Posterior cingulate gyrus (tissue), 11 donors: ENCODE results near the gene MAD1L1.
"Not testable (repeated sequence)": the region's sequence is repeated elsewhere in the genome, so short reads cannot be mapped to it uniquely, and the experiment has no call there.

ENCODE experiments used
- DNase-seq, 10 donors: peaks; one replicate each; pipeline versions ENCODE4 v3.0.0 to v3.0.0-alpha.2; 2020 to 2021; ENCODE audit warnings: mixed read lengths in 3 of 10
- intact Hi-C: fragments of 100-400 bp; cut with DNase I; formaldehyde crosslinking; loops from one replicate; pipeline ENCODE4 v1.15.1; 2023

The MAD1L1 gene

DNA sequence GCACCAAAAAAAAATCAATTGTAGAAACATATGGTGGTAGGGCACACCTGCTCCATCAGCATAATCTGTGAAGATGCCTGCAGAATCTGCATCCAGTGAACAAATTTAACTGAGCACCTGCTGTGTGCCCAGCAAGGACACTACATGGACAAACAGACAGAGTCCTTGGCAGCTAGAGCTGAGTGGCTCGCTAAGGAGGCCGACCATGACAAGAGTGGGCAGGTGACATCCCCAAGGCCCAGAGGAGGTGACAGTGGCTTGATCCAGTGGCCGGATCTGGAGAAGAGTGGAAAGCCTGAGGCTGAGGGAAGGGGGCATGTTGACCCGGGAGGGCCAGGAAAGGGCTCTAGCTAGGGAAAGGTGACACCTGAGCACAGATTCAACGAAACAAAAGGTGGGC lies 68.1 kb downstream of the MAD1L1 start:
- intact Hi-C loops: no loop called here

DNA sequence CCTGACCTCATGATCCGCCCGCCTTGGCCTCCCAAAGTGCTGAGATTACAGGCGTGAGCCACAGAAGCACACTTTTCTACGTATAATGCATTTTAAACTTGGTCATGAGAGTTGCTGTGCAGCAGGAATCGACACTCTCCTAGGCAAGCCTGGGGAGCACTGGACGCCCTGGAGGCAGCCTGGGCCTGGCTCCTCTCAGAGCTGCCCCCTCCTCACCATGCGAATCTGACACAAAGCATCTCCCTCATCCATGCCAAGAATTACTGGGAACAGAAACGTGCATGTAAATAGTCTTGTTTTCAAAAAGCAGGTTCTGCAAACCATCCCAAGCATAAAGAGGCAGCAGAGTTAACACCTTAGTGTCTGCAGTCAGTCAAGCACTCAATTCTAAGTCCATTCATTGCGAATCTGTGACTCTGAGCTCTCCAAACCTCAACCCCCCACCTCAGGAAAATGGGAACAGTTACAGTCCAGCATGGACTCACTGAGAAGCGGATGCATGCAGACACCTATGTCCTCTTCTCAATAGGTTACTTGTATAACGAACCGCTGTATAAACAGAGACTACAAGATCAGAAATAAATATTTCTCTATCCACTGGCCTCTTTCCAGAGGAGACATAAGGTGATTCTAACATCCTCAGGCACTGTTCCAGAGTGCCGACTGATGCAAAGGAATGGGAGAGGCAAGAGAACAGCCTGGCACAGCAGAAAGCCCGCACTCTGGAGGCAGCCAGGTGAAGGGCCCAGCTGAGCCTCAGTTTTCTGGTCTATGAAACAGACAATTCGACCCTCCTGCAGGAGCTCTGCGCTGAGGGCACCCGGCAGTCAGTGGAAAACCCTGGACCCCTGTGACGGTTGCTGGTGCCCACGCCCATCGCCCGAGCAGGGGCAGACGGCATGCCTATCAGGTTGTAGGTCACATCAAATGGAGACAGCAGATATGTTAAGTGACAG lies 68.9 kb downstream of the MAD1L1 start:
- peak in 3 of 10 donors; percentile 14 to 67 (median 52) for DNase-seq
- intact Hi-C loops: no loop called here

More for the DNA sequence above, 68.1 kb downstream of the MAD1L1 start:
- peak in 1 of 10 donors; percentile 10 for DNase-seq

DNA sequence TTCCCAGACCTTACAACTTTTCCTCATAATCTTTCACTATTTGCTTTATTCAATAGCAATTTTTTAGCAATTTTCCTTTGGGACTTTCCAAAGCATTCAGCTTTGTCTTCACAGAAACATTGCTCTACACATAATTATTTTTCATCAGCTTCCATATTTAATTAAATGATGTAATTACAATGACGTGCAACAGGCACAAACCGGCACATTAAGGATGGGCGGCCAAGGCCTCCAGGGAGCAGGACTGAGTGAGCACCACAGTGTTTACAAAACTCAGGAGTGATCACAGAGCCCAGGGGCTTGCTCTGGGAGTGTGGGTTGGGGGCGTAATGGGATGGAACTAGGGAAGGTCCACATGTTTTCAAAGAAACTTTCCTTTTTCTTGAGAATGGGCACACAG lies 69.8 kb downstream of the MAD1L1 start:
- intact Hi-C loops: no loop called here
- peak in 3 of 10 donors; percentile 14 to 78 (median 73) for DNase-seq

DNA sequence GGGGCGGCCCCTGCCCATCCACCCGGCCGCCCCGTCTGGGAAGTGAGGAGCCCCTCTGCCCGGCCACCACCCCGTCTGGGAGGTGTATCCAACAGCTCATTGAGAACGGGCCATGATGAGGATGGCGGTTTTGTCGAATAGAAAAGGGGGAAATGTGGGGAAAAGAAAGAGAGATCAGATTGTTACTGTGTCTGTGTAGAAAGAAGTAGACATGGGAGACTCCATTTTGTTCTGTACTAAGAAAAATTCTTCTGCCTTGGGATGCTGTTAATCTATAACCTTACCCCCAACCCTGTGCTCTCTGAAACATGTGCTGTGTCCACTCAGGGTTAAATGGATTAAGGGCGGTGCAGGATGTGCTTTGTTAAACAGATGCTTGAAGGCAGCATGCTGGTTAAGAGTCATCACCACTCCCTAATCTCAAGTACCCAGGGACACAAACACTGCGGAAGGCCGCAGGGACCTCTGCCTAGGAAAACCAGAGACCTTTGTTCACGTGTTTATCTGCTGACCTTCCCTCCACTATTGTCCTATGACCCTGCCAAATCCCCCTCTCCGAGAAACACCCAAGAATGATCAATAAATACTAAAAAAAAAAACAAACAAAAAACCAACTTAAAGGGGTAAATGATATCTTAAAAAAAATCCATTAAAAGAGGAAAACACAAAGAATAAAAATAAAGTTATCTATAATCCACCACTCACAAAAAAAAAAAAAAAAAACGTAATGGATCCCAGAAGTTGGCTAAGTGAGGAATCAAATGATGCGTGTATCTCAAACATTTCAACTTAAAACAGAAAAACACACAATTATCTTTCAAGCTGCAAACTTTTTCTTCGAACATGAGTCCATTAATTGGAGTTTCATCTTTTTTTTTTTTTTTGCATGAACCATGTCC lies 70.5 kb downstream of the MAD1L1 start:
- DNase-seq, intact Hi-C loops: not testable (repeated sequence)

DNA sequence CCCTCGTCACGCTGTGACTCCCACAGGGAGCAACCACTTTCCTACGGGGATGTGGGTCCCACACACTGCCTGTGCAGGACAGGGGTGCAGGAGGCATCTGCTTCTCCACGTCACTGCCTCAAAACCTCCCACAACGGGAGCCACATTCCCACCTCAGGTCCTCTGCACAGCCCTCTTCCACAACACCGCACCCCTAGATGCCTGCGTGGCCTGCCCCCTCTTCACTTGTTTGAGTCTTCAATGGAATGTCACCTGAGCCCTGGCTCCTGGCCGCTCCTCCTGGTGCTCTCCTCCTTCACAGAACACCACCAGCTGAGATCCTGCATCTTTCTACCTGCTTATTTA lies 73.6 kb downstream of the MAD1L1 start:
- intact Hi-C loops: no loop called here
- DNase-seq: peak in 2 of 10 donors; percentile 56 to 83

DNA sequence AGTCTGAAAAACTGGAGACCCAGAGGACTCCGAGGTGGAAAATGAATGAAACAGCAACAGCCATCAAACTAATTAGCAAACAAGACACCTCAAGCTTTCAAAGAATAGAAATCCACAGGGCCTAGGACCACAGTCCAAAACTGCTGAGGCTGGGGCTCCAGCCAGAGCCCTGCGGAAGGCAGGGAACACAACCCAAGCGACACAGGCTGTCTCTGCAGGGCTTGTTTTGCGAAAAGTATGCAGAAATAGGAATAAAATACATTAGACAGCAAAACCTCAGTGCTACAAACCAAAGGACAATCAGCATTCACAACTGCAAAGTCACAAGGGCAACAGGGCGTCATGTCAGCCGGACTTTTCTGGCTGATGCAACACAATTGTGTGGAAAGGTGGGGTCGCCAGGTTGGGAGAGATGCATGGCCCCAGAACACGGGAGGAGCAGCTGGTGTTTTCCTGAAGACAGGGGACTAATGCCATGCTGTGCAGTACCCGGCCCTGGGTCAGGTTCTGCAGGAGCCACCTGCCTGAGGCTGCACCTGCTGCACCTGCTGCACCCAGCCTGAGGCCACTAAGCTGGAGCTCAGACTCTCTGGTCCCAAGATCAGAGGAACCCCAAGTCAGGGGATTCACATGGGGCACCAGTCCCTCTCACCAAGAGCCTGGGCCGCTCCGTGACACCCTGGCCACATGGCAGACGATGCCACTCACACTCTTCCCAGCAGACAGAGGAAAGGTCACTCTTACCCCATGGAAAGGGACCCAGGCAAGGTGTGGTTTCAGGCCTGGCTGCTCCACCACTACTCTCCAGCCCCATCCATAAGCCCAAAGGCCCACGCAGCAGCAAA lies 74.2 kb downstream of the MAD1L1 start:
- DNase-seq: peak in 3 of 10 donors; percentile 52 to 71 (median 65)
- intact Hi-C loops: no loop called here

DNA sequence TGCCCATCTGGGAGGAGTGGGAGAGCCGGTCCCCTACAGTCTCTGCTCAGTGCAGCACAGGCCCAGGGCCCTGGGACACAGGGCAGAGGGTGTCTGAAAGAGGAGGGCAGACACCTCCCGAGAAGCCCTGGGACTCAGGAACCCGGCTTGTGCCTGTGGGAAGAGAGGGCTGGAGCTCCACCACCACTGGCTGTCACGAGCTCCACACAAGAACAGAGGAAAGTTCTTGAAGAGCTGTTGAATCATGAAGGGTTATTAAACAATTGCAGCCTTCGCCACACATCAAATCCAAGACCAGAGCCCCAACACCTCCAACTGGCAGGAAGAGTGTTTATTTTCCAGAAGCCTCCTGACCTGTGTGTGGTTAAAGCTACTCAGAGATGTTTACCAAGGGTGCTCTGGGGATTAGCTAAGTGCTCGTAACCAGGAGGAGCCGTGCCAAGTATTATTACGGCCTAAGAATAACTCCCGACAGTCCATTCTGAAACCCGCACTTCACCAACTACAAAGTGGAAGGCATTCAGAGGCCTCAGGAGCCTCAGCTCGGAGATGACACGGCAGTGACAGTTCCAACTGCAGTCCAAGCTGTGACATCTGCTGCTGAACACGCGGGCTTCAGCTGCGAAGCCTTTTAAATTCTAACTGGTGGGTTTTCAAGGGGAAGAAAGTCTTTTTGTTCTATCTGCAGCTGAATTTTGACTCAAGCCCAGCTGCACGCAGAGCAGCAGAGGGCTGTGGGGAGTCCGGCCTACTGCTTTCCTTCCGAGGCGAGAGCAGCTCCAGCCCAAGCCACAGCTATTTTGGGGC lies 75.1 kb downstream of the MAD1L1 start:
- intact Hi-C loops: no loop called here
- DNase-seq: peak in 8 of 10 donors; percentile 45 to 95 (median 70)

DNA sequence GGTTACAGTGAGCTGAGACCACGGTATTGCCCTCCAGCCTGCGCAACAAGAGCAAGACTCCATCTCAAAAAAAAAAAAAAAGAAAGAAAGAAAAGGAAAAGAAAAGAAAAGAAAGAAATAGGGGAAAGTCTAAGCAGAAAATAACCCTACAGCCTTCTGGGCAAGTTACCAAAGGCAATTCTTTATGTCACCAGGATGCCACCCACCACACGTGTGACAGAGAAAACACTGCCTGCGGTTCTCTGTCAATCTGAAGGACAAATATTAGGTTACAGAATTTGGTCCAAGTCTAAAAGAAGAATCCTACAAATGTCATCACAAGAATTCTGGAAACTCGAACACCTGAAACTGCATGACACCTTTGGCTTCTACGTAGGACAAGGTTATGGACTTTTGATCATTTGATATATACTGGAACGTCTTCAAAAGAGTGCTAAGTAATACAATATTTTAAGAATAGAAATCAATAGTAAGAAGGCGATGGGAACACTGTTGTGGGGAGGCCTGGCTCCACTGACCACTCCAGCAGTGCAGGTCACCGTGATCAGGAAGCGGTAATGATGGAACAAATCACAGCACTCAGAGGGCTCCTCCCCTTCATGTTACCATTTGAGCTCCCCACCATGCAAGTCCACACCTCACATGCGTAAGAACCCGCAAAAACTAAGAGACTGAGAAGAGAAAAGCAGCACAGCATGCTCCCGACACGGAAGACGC lies 75.8 kb downstream of the MAD1L1 start:
- peak in 1 of 10 donors; percentile 17 for DNase-seq
- intact Hi-C loops: no loop called here

DNA sequence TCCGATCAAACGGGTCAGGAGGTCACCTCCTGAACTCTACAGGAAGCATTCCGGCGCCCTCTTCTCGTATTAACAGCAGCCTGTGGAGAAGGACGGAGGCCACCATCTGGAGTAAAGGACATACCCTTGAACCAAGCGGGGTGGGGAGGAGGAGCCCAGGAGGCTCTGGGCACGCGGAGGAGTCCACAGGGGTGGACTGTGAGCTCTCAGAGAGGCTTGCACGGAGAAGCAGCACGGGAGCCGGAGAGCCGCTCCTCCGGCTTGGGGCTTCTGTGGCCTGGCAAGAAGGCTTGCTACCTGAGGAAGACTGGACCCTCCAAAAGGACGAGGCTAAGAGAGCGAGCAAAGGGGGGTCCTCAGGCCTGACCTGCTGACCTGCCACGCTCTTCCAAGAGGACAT lies 77.9 kb downstream of the MAD1L1 start:
- peak in 3 of 10 donors; percentile 24 to 79 (median 75) for DNase-seq

DNA sequence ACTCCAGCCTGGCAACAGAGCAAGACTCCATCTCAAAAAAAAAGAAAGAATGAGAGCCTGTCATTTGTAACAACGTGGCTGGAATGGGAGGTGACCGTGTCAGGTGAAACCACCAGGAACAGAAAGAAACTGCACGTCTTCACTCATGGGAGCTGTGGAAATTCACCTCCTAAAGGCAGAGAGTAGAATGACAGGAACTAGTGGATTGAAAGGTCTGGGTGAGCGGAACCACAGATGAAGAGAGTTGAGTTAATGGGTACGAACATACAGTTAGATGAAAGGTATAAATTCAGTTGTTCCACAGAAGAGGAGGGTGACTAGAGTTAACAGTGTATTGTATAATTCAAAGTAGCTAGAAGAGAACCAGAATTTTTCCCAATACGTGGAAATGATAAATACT lies 78.6 kb downstream of the MAD1L1 start:
- no peak for DNase-seq

More for the DNA sequence above, 77.9 kb downstream of the MAD1L1 start:
- intact Hi-C loops: loop anchor here (5.0 kb wide), 1 partner anchor 43 kb away; no protein-coding TSS in a partner anchor

DNA sequence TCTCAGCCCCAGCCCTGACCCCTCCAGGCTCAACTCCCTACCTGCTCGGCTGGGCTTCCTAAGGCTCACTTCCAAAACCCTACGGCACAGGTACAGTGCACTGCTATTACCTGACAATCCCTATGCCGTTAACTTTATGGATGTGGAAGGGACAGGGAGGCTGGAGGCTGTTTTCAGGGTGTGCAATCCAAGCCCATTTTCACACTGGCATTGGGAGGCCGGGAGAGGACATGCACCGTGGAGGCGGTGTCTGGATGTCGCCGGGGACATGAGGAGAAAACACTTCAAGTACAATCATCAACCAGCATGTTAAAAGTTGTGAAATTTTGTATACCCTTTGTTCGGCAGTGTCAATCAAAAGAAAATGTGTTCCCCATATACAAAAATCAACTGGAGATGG lies 80.1 kb downstream of the MAD1L1 start:
- intact Hi-C loops: loop anchor here (5.0 kb wide), 1 partner anchor 40 kb away; no protein-coding TSS in a partner anchor
- peak in 2 of 10 donors; percentile 19 to 78 for DNase-seq

More for the DNA sequence above, 78.6 kb downstream of the MAD1L1 start:
- intact Hi-C loops: loop anchor here (5.0 kb wide), 1 partner anchor 42 kb away; no protein-coding TSS in a partner anchor

DNA sequence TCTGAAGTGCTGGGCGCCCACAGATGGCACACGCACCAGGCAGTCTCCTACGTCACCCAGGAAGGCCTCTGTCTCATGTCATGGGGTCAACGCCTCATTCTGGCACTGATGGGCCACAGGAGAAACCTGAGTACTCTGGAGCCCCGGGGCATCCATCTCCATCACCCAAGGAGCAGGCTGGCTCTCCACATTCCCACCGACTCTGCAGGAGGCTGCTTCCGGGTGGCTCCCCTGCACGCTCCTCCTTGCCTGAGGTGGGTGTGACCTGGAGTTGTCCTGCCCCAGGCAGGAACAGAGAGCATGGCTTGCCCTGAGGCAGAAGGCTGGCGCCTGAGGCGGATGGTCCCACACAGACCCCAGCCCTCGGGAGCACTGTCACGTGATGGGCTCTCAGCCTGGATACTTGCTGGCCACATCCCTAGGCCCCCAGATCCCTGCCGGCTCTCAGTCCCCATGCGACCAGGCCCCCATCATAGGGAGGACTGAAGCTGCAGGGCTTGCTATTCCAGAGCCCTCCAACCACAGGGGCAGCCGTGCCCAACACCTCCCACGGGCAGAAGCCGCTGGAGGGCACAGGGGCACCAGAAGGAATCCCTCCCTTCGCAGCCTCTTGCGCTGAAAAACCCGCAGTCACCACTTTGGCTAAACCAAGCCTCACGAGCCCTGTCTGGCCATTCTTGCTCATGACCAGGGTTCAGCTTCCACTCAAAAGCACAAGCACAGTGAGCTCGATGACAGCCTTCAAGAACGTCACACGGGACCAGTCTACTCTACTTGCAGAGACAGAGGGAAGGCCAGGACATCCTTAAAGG lies 80.7 kb downstream of the MAD1L1 start:
- intact Hi-C loops: loop anchor here (5.0 kb wide), 1 partner anchor 40 kb away; no protein-coding TSS in a partner anchor
- peak in 3 of 10 donors; percentile 54 to 75 (median 57) for DNase-seq

DNA sequence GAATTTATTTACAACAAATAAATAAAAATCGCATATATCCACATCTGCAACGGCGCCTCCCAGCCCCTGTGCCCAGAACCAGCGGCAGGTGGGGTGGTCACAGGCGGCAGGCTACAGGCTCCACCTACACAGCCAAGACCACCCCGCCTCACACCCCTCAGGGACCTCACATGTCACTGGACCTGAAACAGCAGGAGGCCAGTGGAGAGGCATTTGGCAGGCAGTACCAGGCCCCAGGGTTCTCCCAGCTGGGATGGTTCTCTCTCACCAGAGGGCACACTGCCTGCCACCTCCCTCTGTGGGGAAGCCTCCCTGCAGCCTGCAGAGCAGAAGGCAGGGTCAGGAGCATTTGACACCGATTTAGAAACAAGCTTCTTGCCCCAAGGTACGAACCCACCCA lies 81.5 kb downstream of the MAD1L1 start:
- DNase-seq: peak in 5 of 10 donors; percentile 33 to 92 (median 52)

DNA sequence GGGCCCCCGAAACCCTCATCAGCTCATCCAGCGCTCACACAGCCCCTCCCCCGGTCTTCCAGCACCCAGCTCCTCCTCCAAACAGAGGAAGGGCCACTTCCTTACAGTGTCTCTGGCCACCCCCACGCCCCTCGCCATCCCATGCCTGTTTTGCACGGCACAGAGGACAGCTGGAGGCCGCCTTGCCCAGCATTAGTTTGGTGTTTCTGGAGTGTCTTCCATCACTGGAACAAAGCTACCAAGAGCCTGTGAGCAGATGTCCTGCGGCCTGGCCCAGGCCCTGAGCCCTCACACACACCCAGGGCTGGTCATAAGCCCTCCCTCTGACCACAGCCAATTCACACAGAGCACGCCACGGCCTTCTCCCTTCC lies 82.3 kb downstream of the MAD1L1 start:
- intact Hi-C loops: loop anchor here (5.0 kb wide), 1 partner anchor 38 kb away; no protein-coding TSS in a partner anchor
- peak in 2 of 10 donors; percentile 66 to 73 for DNase-seq

More for the DNA sequence above, 81.5 kb downstream of the MAD1L1 start:
- intact Hi-C loops: loop anchor here (5.0 kb wide), 1 partner anchor 39 kb away; no protein-coding TSS in a partner anchor

DNA sequence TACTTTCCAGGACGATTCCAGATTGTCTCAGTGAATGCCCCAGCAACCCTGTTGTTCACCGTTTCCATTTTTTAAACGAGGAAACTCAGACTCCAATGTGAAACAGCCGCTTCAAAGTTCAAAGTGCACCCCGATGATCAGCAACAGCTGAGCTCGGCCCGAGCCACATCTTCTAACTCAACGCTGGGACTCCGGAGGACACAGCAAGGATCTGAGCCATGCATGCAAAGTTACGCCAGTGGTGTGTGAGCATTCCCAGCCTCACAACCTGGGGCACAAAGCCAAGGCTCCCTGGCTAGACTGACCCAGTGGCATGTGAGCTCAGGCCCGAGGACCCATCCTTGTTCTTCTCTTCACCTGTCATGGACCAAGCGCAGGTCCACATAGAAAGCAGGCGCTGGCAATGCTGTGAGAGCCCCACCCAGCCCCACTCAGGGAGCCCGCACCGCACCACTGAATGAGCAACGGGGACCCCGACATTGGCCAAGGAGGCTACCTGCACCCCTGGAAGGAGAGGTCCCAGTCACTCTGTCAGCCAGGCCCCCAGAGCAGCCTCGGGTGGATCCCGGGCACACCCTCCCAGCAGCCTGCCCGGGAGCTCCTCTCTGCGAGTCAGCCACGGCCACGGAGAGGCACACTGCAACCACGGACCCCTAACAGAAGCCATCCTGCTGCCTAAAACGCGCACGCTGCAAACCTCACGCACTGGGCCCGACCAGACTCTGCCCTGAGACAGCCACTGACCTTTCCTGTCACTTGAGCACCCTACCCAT lies 82.9 kb downstream of the MAD1L1 start:
- intact Hi-C loops: loop anchor here (5.0 kb wide), 1 partner anchor 38 kb away; no protein-coding TSS in a partner anchor
- DNase-seq: peak in 2 of 10 donors; percentile 71 to 78

DNA sequence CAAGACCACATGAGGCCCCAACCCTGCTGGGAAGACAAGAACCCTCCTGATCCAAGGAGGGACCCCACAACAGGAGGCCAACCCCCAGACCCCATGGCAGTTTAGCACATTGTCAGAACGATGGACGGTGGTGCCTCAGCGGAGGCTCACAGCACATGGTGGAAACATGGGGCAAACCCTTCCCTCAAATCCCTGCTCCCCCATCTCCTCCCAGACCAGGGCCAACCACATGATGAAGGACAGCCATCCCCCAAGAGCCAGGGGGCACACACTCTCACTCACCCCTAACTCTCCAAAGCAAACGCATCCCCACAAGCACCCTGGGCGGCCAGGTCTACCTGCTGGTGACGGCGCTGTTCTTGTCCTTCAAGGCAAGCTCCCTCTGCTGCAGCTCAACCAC lies 83.9 kb downstream of the MAD1L1 start:
- intact Hi-C loops: no loop called here
- DNase-seq: peak in 2 of 10 donors; percentile 52 to 70
